K562 (cell line): ENCODE measurements around the gene CELF4. TPM values are rescaled to one million over a fixed set of nuclear protein-coding genes. Genes with fewer than 3 reads are reported as not detected.

Source experiments
- ATAC-seq: fragments of 200-7000 bp; cut with Tn5 transposase; 3 replicates; pipeline ENCODE4 v1.9.1; 2020; ENCODE audit warnings: moderate library complexity
- BruUV-seq: library from RNA; stranded (reverse); fragments of 400-500 nt; replicated peaks from 2 replicates; lab custom pipeline; 2021; lab: Mats Ljungman, UMichigan
- CTCF ChIA-PET: fragments of 300-600 bp; formaldehyde crosslinking; extraction: SDS; loops from one replicate; lab custom pipeline; 2021; ENCODE audit warnings: low intra/inter-chr PET ratio; lab: Yijun Ruan, JAX
- POLR2A ChIA-PET: fragments of 300-600, 350-650 bp; sonication (Branson Sonifier 250); formaldehyde crosslinking; extraction: SDS; loops from one replicate; lab custom pipeline; 2021; ENCODE audit warnings: antibody characterized with exemption, inconsistent platforms; lab: Yijun Ruan, JAX
- DNase-seq, 4 experiments: peaks; one replicate each; pipeline versions ENCODE4 v3.0.0 to v3.0.0-alpha.2; 2011 to 2018; ENCODE audit warnings: low spot score in 3 of 4, mixed read lengths in 3 of 4; ENCODE audit errors: extremely low read depth in 1 of 4
- FAIRE-seq: peaks from 2 replicates; lab custom pipeline; 2011; peaks lifted over from hg19 to GRCh38; lab: Jason Lieb, UNC
- H2AFZ ChIP-seq: 2 replicates; pipeline ENCODE4 v1.6.0; 2011; ENCODE audit warnings: low read depth, low read length, control low read depth, inconsistent platforms
- H3K27ac ChIP-seq: fragments of 200-600 bp; 3 replicates; pipeline ENCODE4 v1.8.0; 2011; ENCODE audit warnings: low read depth, mild to moderate bottlenecking, control low read depth, inconsistent platforms, low read length, moderate library complexity, mixed read lengths; ENCODE audit errors: extremely low read depth
- H3K27me3 ChIP-seq, 2 experiments: fragments of 300-600 bp in 1 of 2; 2 replicates in 1 of 2; 3 replicates in 1 of 2; pipeline versions ENCODE4 v1.6.0 to v1.8.0; 2011; ENCODE audit warnings: inconsistent platforms in 2 of 2, low read length in 2 of 2, mild to moderate bottlenecking in 1 of 2, mixed read lengths in 1 of 2, moderate library complexity in 1 of 2; ENCODE audit not compliant: control insufficient read depth in 2 of 2, insufficient read depth in 2 of 2
- H3K36me3 ChIP-seq: fragments of 300-600 bp; 3 replicates; pipeline ENCODE4 v1.8.0; 2011; ENCODE audit warnings: mild to moderate bottlenecking, low read length, inconsistent platforms; ENCODE audit not compliant: control insufficient read depth, insufficient read depth
- H3K4me1 ChIP-seq, 2 experiments: fragments of 200-600 bp in 1 of 2; replicated peaks in 1 of 2; 2 replicates in 1 of 2; 3 replicates in 1 of 2; pipeline versions ENCODE4 v1.5.1 to v1.8.0; 2011; ENCODE audit warnings: inconsistent platforms in 2 of 2, low read length in 2 of 2, mild to moderate bottlenecking in 1 of 2, mixed read lengths in 1 of 2, moderate library complexity in 1 of 2; ENCODE audit not compliant: control insufficient read depth in 2 of 2, insufficient read depth in 2 of 2
- H3K4me2 ChIP-seq: 2 replicates; pipeline ENCODE4 v1.6.1; 2011; ENCODE audit warnings: low read length, control low read depth, inconsistent platforms, mixed read lengths; ENCODE audit not compliant: insufficient read depth
- H3K4me3 ChIP-seq: fragments of 200-600 bp; sonication (generic), shearing (Covaris generic); 2 replicates; pipeline ENCODE4 v1.5.1; 2016; ENCODE audit warnings: control low read depth, inconsistent platforms
- H3K79me2 ChIP-seq: fragments of 200-600 bp; 3 replicates; pipeline ENCODE4 v1.8.0; 2011; ENCODE audit warnings: low read length, inconsistent platforms; ENCODE audit not compliant: control insufficient read depth, insufficient read depth
- H3K9ac ChIP-seq, 2 experiments: 2 replicates each; pipeline versions ENCODE4 v1.6.0 to v1.6.1; 2011; ENCODE audit warnings: low read depth in 2 of 2, low read length in 2 of 2, control low read depth in 1 of 2, inconsistent platforms in 1 of 2, mild to moderate bottlenecking in 1 of 2, mixed read lengths in 1 of 2; ENCODE audit not compliant: insufficient read depth in 1 of 2
- H3K9me1 ChIP-seq: one replicate; pipeline ENCODE4 v1.6.0; 2011; ENCODE audit warnings: inconsistent platforms, mild to moderate bottlenecking, low read length, moderate library complexity; ENCODE audit not compliant: control insufficient read depth, insufficient read depth
- H3K9me3 ChIP-seq: replicated peaks from 2 replicates; pipeline ENCODE4 v1.5.1; 2011; ENCODE audit warnings: low read depth, low read length, inconsistent platforms; ENCODE audit not compliant: control insufficient read depth, insufficient read depth
- H4K20me1 ChIP-seq: replicated peaks from 2 replicates; pipeline ENCODE4 v1.6.1; 2011; ENCODE audit warnings: low read length, inconsistent platforms, mixed read lengths; ENCODE audit not compliant: control insufficient read depth, insufficient read depth
- DEAF1 ChIP-seq: fragments of 450-650 bp; formaldehyde crosslinking; IDR thresholded peaks from 2 replicates; pipeline ENCODE4 v1.4.0; 2020; ENCODE audit warnings: mild to moderate bottlenecking, moderate library complexity
- FOXA1 ChIP-seq: fragments of 450-650 bp; IDR thresholded peaks from 2 replicates; pipeline ENCODE4 v1.6.1; 2016; ENCODE audit warnings: mild to moderate bottlenecking, borderline replicate concordance
- HLTF ChIP-seq: fragments of 450-650 bp; IDR thresholded peaks from 2 replicates; pipeline ENCODE4 v1.6.1; 2016
- NCOA4 ChIP-seq: fragments of 450-650 bp; IDR thresholded peaks from 2 replicates; pipeline ENCODE4 v1.6.1; 2018; ENCODE audit warnings: mild to moderate bottlenecking; ENCODE audit not compliant: partially characterized antibody
- NCOR1 ChIP-seq: fragments of 450-650 bp; IDR thresholded peaks from 2 replicates; pipeline ENCODE4 v1.6.1; 2016; ENCODE audit warnings: mild to moderate bottlenecking, moderate library complexity
- PHB2 ChIP-seq: fragments of 450-650 bp; IDR thresholded peaks from 2 replicates; pipeline ENCODE4 v1.6.1; 2017; ENCODE audit warnings: low read depth
- RBFOX2 ChIP-seq: fragments of 200-400 bp; formaldehyde crosslinking; IDR thresholded peaks from 2 replicates; pipeline ENCODE4 v1.6.1; 2017; ENCODE audit warnings: low read depth, mild to moderate bottlenecking, low read length, moderate library complexity
- SP1 ChIP-seq: sonication (generic); formaldehyde crosslinking; IDR thresholded peaks from 2 replicates; pipeline ENCODE4 v1.8.1; 2022; ENCODE audit warnings: mild to moderate bottlenecking, missing genetic modification reagents
- SUPT5H ChIP-seq: fragments of 450-650 bp; IDR thresholded peaks from 2 replicates; pipeline ENCODE4 v1.6.1; 2016
- ZFP91 ChIP-seq: sonication (generic); formaldehyde crosslinking; IDR thresholded peaks from 2 replicates; pipeline ENCODE4 v1.8.0; 2022; ENCODE audit warnings: mild to moderate bottlenecking, missing genetic modification reagents
- ZNF395 ChIP-seq: fragments of 200-800 bp; sonication (Bioruptor generic); IDR thresholded peaks from 2 replicates; pipeline ENCODE4 v1.6.1; 2017; ENCODE audit warnings: missing genetic modification characterization, missing compliant biosample characterization
- ZNF717 ChIP-seq: fragments of 250-450 bp; sonication (Bioruptor Pico); IDR thresholded peaks from 2 replicates; pipeline ENCODE4 v1.5.0; 2021
- WGBS: fragments of 100-300 bp; shearing (Covaris generic); methylation state at CpG from one replicate; pipeline ENCODE4 v1.1.6; 2016; ENCODE audit warnings: low coverage, mixed read lengths; ENCODE audit not compliant: insufficient coverage; ENCODE audit errors: missing lambda C conversion rate; 5-methylcytosine and 5-hydroxymethylcytosine counted together
- in situ Hi-C: fragments of 300-500 bp; cut with MboI; formaldehyde crosslinking; loops from 4 replicates; pipeline ENCODE4 v1.15.0; 2018; ENCODE audit warnings: inconsistent platforms, mixed read lengths
- intact Hi-C: fragments of 100-400 bp; cut with micrococcal nuclease; formaldehyde crosslinking; loops from 2 replicates; pipeline ENCODE4 v1.14.2; 2022
- polyA plus RNA-seq, 8 experiments: library from polyadenylated mRNA; depleted of rRNA in 4 of 8; stranded (reverse) in 5 of 8; unstranded in 3 of 8; fragments of >200 nt; fragmentation: Nextera tagmentation in 2 of 8; fragmentation: Illumina TruSeq in 1 of 8; extraction: Ambion mirVana in 2 of 8; extraction: Trizol in 1 of 8; gene quantifications; 2 replicates each; pipeline versions ENCODE4 v1.2.1 to v1.2.3, GENCODE V29; 2011 to 2014; ENCODE audit warnings: inconsistent platforms in 1 of 8, missing spikeins in 1 of 8
- total RNA-seq, 7 experiments: library from RNA; depleted of rRNA in 6 of 7; stranded (reverse); fragments of >200 nt in 6 of 7; fragmentation: Illumina TruSeq in 2 of 7; extraction: Trizol in 2 of 7; gene quantifications; 2 replicates each; pipeline versions ENCODE4 v1.2.1 to v1.2.3, GENCODE V29; 2011 to 2021; ENCODE audit warnings: low replicate concordance in 1 of 7

Gene CELF4
- total and polyA plus RNA-seq, 9 of the 15 experiments (the other 6 are each of a cell fraction or from before 2014, with no cell fraction given), result 0.04 to 0.24 (median 0.07) TPM; not detected in 3

- intact Hi-C loops (loop anchor here (5.0 to 10.0 kb wide), 2 partner anchors 149 to 211 kb away; no protein-coding TSS in a partner anchor), in situ Hi-C loops (loop anchor here (10.0 kb wide), 1 partner anchor 151 kb away; no protein-coding TSS in a partner anchor)
- Histone ChIP-seq H4K20me1 (no peaks in the 10 kb centered on the region; the same call in 1 of the 2 replicates), H3K4me2 (no peak overlapping the region), H3K9me1 (no peaks in the 10 kb centered on the region), H3K27ac (no peak overlapping the region), H3K27me3 (peaks cover 2 to 19% of the 10 kb centered on the region in 2 experiments; a peak in 3 of 5 replicates), H3K9ac (no peak overlapping the region), H3K4me1 (peaks cover 0 to 5% of the 10 kb centered on the region in 2 experiments; a peak in 1 of 5 replicates), H3K79me2 (no peaks in the 10 kb centered on the region), H2AFZ (no peak overlapping the region), H3K9me3 (no peaks in the 10 kb centered on the region), H3K36me3 (no peaks in the 10 kb centered on the region), H3K4me3 (no peak overlapping the region)
- FAIRE-seq (no peak), ATAC-seq (no peak), DNase-seq (no peak)
- ChIA-PET POLR2A (no interaction called here), CTCF (no interaction called here)
- whole genome bisulfite sequencing, result 3% methylated on average over 4 of the region's 4 CpGs
- BruUV-seq, result no TSS peak
- TF ChIP-seq SP1 (CRISPR knock-in tag), result no peak
Observed at GRCh38 chr18:37535968-37536367, 29.6 kb downstream of the CELF4 start.

- ChIA-PET POLR2A (interaction anchor here (0.7 kb wide), 1 partner anchor 270 kb away, joined by 3 read pairs; no protein-coding TSS in a partner anchor), CTCF (no interaction called here)
- H3K4me3 ChIP-seq, result no peak overlapping the region
- no peak overlapping the region for H2AFZ ChIP-seq
- 1% methylated on average over 9 of the region's 9 CpGs for WGBS
- no peaks in the 10 kb centered on the region for H3K79me2 ChIP-seq
- DNase-seq, result no peak
- no peak overlapping the region for H3K27ac ChIP-seq
- no peak overlapping the region for H3K9ac ChIP-seq
- ATAC-seq, result no peak
- H3K9me3 ChIP-seq, result no peaks in the 10 kb centered on the region
- H3K27me3 ChIP-seq, result peaks cover 2 to 19% of the 10 kb centered on the region in 2 experiments; a peak in 3 of 5 replicates
- H3K36me3 ChIP-seq, result no peaks in the 10 kb centered on the region
- H3K9me1 ChIP-seq, result no peaks in the 10 kb centered on the region
- BruUV-seq, result no TSS peak
- no peak overlapping the region for H3K4me2 ChIP-seq
- intact Hi-C loops (loop anchor here (5.0 to 10.0 kb wide), 2 partner anchors 147 to 210 kb away; no protein-coding TSS in a partner anchor), in situ Hi-C loops (loop anchor here (10.0 kb wide), 1 partner anchor 150 kb away; no protein-coding TSS in a partner anchor)
- peaks cover 0 to 5% of the 10 kb centered on the region in 2 experiments; a peak in 1 of 5 replicates for H3K4me1 ChIP-seq
- H4K20me1 ChIP-seq, result no peaks in the 10 kb centered on the region; the same call in 1 of the 2 replicates
- FAIRE-seq, result no peak
- TF ChIP-seq PHB2 (no peak), HLTF (no peak), FOXA1 (no peak), SUPT5H (no peak), NCOA4 (no peak), ZNF717 (CRISPR knock-in tag) (no peak), RBFOX2 (no peak), DEAF1 (CRISPR knock-in tag) (no peak), ZNF395 (CRISPR knock-in tag) (no peak), ZFP91 (CRISPR knock-in tag) (no peak), NCOR1 (no peak)
Observed at GRCh38 chr18:37534627-37535026, 31.0 kb downstream of the CELF4 start.
